Subcutaneous abdominal adipose tissue (tissue), 5 donors: Measurements from ENCODE around the gene CYREN.
"Not testable (repeated sequence)": the region's sequence is repeated elsewhere in the genome, so short reads cannot be mapped to it uniquely, and the experiment has no call there.

Source experiments
- H3K27ac ChIP-seq: one replicate; pipeline ENCODE4 v1.7.0; 2013; ENCODE audit warnings: low read depth, mild to moderate bottlenecking, inconsistent platforms, low read length, moderate library complexity
- H3K27me3 ChIP-seq, 5 donors: one replicate each; pipeline ENCODE4 v1.7.0; 2013; ENCODE audit warnings: low read length in 5 of 5, inconsistent platforms in 1 of 5; ENCODE audit not compliant: control insufficient read depth in 5 of 5, insufficient read depth in 4 of 5
- H3K36me3 ChIP-seq, 5 donors: one replicate each; pipeline ENCODE4 v1.7.0; 2013; ENCODE audit warnings: low read length in 5 of 5; ENCODE audit not compliant: control insufficient read depth in 5 of 5, insufficient read depth in 5 of 5
- H3K4me1 ChIP-seq, 5 donors: one replicate each; pipeline ENCODE4 v1.7.0; 2013; ENCODE audit warnings: low read length in 5 of 5, mild to moderate bottlenecking in 3 of 5, moderate library complexity in 1 of 5; ENCODE audit not compliant: control insufficient read depth in 5 of 5, insufficient read depth in 5 of 5
- H3K4me3 ChIP-seq, 5 donors: one replicate each; pipeline ENCODE4 v1.7.0; 2013; ENCODE audit warnings: low read length in 5 of 5, low read depth in 1 of 5
- H3K9ac ChIP-seq, 5 donors: one replicate each; pipeline ENCODE4 v1.7.0; 2013; ENCODE audit warnings: low read length in 5 of 5, mild to moderate bottlenecking in 4 of 5, moderate library complexity in 3 of 5
- H3K9me3 ChIP-seq, 5 donors: one replicate each; pipeline ENCODE4 v1.7.0; 2013; ENCODE audit warnings: low read length in 5 of 5; ENCODE audit not compliant: control insufficient read depth in 5 of 5
- donor health status: healthy.
- donor health status: healthy.
- donor health status: healthy.
- donor health status: healthy.
- donor health status: healthy.

CYREN gene

DNA sequence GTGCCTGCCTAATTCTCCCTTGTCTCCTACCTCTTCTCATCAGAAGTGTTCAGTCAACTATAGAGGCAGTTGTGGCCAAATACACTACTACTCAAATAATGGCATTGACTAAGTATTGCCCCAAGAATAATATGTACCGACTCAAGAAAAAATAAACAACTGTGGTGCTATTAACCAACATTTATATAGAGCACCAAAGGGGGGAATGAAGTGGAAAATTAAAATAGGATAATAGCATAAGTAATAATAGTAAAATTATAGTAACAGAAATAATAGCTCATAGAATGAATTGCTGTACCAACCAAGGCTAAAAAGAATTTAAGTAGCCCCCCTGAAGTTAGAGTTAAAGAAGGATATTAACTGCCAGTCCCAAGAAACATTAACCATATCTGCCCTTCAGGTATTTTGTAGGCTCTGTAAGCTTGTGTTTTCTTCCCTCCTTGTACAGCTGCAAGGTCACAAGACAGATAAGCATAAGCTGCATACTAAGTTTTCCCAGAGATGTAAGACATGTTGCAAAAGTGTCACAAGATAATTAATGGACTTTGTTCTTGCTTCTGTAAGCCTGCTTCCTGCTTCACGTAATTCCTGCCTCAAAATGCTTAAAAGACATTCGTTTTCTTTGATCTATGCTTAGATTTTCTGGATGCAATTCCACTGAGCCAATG lies 10.9 kb upstream of the CYREN start:
- H3K4me3 ChIP-seq: peak overlapping the region in 4 of 5 donors; percentile 32 to 42 (median 36)
- no peaks in the 10 kb centered on the region for H3K27me3 ChIP-seq
- H3K27ac ChIP-seq: no peak overlapping the region
- peaks cover 19 to 66% (median 57%) of the 10 kb centered on the region in 5 donors for H3K36me3 ChIP-seq
- no peaks in the 10 kb centered on the region for H3K4me1 ChIP-seq
- peaks cover 15 to 45% (median 36%) of the 10 kb centered on the region in 5 donors for H3K9me3 ChIP-seq
- no peak overlapping the region for H3K9ac ChIP-seq

DNA sequence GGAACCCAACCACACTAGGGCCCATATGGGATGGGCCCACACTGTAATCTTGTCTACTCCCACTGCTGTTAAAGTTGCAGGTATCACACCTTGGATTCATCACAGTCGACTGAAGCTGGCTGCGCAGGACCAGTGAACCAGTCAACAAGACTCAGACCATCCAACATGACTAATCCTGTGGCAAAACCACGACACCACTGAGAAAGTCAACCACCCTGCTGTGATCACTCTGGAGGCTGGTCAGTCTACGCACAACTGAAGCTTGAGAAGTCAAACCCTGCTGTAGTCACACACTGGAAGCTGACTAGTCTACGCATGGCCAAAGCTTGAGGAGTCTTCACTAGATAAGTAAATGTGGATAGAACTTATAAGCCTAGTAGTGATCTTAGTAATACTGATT lies 9.6 kb upstream of the CYREN start:
- peaks cover 19 to 58% (median 47%) of the 10 kb centered on the region in 5 donors for H3K36me3 ChIP-seq
- H3K4me3 ChIP-seq: no peak overlapping the region
- no peak overlapping the region for H3K27ac ChIP-seq
- no peaks in the 10 kb centered on the region for H3K4me1 ChIP-seq
- H3K9ac ChIP-seq: no peak overlapping the region
- no peaks in the 10 kb centered on the region for H3K27me3 ChIP-seq
- peaks cover 15 to 45% (median 36%) of the 10 kb centered on the region in 5 donors for H3K9me3 ChIP-seq

GRCh38 chr7:135179321-135179925 lies 8.9 kb upstream of the CYREN start:
- Histone ChIP-seq H3K4me3 (peak overlapping the region in 1 of 5 donors; percentile 2), H3K36me3 (peaks cover 19 to 53% (median 44%) of the 10 kb centered on the region in 5 donors), H3K27ac (no peak overlapping the region), H3K9me3 (peaks cover 15 to 45% (median 36%) of the 10 kb centered on the region in 5 donors), H3K27me3 (no peaks in the 10 kb centered on the region), H3K4me1 (no peaks in the 10 kb centered on the region), H3K9ac (no peak overlapping the region)

GRCh38 chr7:135178364-135178763 lies 7.9 kb upstream of the CYREN start:
- Histone ChIP-seq H3K27ac (no peak overlapping the region), H3K9ac (no peak overlapping the region), H3K36me3 (peaks cover 13 to 43% (median 33%) of the 10 kb centered on the region in 5 donors)

GRCh38 chr7:135177028-135177696 lies 6.7 kb upstream of the CYREN start:
- Histone ChIP-seq H3K27me3 (no peaks in the 10 kb centered on the region), H3K4me1 (no peaks in the 10 kb centered on the region), H3K36me3 (peaks cover 8 to 31% (median 22%) of the 10 kb centered on the region in 5 donors), H3K27ac (no peak overlapping the region), H3K4me3 (no peak overlapping the region), H3K9ac (no peak overlapping the region), H3K9me3 (peaks cover 11 to 28% (median 27%) of the 10 kb centered on the region in 5 donors)

More at GRCh38 chr7:135178364-135178763, 7.9 kb upstream of the CYREN start:
- Histone ChIP-seq H3K9me3 (peaks cover 15 to 40% (median 36%) of the 10 kb centered on the region in 5 donors), H3K4me1 (no peaks in the 10 kb centered on the region), H3K4me3 (no peak overlapping the region), H3K27me3 (no peaks in the 10 kb centered on the region)

DNA sequence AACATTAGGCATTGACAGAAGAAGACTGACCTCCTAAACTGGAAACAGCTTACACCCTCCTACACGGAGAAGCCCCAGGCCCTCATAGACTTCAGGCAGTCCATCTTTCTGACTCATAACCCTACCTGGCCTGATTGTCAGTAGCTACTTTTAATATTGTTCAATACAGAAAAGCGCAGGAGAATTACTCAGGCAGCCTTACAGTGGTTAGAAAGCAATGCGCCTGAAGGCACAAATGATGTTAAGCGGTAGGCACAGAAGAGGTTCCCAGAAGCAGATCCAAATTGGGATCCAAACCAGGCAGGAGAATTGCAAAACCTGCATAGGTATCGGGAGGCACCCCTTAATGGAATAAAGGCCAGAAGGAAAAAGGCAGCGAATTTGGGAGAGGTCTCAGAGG lies 5.4 kb upstream of the CYREN start:
- Histone ChIP-seq H3K27me3 (no peaks in the 10 kb centered on the region), H3K36me3 (peaks cover 3 to 23% (median 14%) of the 10 kb centered on the region in 5 donors), H3K27ac (no peak overlapping the region), H3K9me3 (peaks cover 3 to 16% (median 16%) of the 10 kb centered on the region in 5 donors), H3K9ac (no peak overlapping the region), H3K4me1 (peaks cover 2 to 9% (median 5%) of the 10 kb centered on the region in 5 donors), H3K4me3 (no peak overlapping the region)

GRCh38 chr7:135174941-135175340 lies 4.4 kb upstream of the CYREN start:
- Histone ChIP-seq H3K27ac (no peak overlapping the region), H3K27me3 (no peaks in the 10 kb centered on the region), H3K36me3 (peaks cover 0 to 18% (median 6%) of the 10 kb centered on the region in 5 donors), H3K9me3 (peaks cover 0 to 8% (median 6%) of the 10 kb centered on the region in 5 donors), H3K9ac (no peak overlapping the region), H3K4me3 (no peak overlapping the region), H3K4me1 (peaks cover 2 to 11% (median 6%) of the 10 kb centered on the region in 5 donors)

- peaks cover 0 to 15% (median 6%) of the 10 kb centered on the region in 5 donors for H3K36me3 ChIP-seq
- not testable (repeated sequence) for H3K27me3 ChIP-seq, H3K27ac ChIP-seq, H3K9ac ChIP-seq, H3K9me3 ChIP-seq, H3K4me3 ChIP-seq
- peaks cover 2 to 21% (median 16%) of the 10 kb centered on the region in 5 donors for H3K4me1 ChIP-seq
Measured at GRCh38 chr7:135173916-135174315, 3.4 kb upstream of the CYREN start.

- H3K27ac ChIP-seq: peak overlapping the region; percentile 97
- H3K36me3 ChIP-seq: peaks cover 0 to 29% (median 19%) of the 10 kb centered on the region in 5 donors
- H3K4me3 ChIP-seq: peak overlapping the region in 3 of 5 donors; percentile 37 to 51 (median 48)
- not testable (repeated sequence) for H3K27me3 ChIP-seq, H3K9me3 ChIP-seq
- H3K4me1 ChIP-seq: peaks cover 13 to 42% (median 37%) of the 10 kb centered on the region in 5 donors
- peak overlapping the region in 1 of 5 donors; percentile 25 for H3K9ac ChIP-seq
Measured at GRCh38 chr7:135171581-135172291, 1.2 kb upstream of the CYREN start.
